Activated CD4-positive, alpha-beta memory T cell treated with anti-CD3 and anti-CD28 coated beads, Interleukin-2, amount 10 ng/mL, durations not matched to agents 7 days and 5 days (primary cell): ENCODE results near the gene NBL1. TPM values are rescaled to one million over a fixed set of nuclear protein-coding genes. Genes with fewer than 3 reads are reported as not detected.

ENCODE experiments used
- CTCF ChIA-PET: fragments of 350-600 bp; sonication (Branson Sonifier 250); formaldehyde crosslinking; loops from one replicate; lab custom pipeline; 2021; ENCODE audit warnings: antibody characterized with exemption, inconsistent platforms; lab: Charles Lee
- POLR2A ChIA-PET: fragments of 350-600 bp; sonication (Branson Sonifier 250); formaldehyde crosslinking; loops from one replicate; lab custom pipeline; 2021; ENCODE audit warnings: antibody characterized with exemption; lab: Charles Lee
- DNase-seq: peaks from one replicate; pipeline ENCODE4 v3.0.0-alpha.2; 2020
- H3K27ac Mint-ChIP-seq: one replicate; pipeline ENCODE4 v1.8.0; 2021; ENCODE audit warnings: mild to moderate bottlenecking, mixed read lengths
- H3K27me3 Mint-ChIP-seq: one replicate; pipeline ENCODE4 v1.8.0; 2021; ENCODE audit warnings: mixed read lengths
- H3K36me3 Mint-ChIP-seq: one replicate; pipeline ENCODE4 v1.8.0; 2021; ENCODE audit warnings: low read depth, mixed read lengths
- H3K4me1 Mint-ChIP-seq: one replicate; pipeline ENCODE4 v1.8.0; 2021; ENCODE audit warnings: mixed read lengths
- H3K4me3 Mint-ChIP-seq: one replicate; pipeline ENCODE4 v1.8.0; 2021; ENCODE audit warnings: mild to moderate bottlenecking, mixed read lengths
- H3K9me3 Mint-ChIP-seq: one replicate; pipeline ENCODE4 v1.8.0; 2021; ENCODE audit warnings: mixed read lengths
- total RNA-seq, 2 experiments: library from RNA; stranded (reverse); gene quantifications; one replicate each; pipeline ENCODE4 v1.2.3, GENCODE V29; 2021

The NBL1 gene
- total RNA-seq, 2 experiments from 2014 or later, result 25.4 to 29.8 TPM

DNA sequence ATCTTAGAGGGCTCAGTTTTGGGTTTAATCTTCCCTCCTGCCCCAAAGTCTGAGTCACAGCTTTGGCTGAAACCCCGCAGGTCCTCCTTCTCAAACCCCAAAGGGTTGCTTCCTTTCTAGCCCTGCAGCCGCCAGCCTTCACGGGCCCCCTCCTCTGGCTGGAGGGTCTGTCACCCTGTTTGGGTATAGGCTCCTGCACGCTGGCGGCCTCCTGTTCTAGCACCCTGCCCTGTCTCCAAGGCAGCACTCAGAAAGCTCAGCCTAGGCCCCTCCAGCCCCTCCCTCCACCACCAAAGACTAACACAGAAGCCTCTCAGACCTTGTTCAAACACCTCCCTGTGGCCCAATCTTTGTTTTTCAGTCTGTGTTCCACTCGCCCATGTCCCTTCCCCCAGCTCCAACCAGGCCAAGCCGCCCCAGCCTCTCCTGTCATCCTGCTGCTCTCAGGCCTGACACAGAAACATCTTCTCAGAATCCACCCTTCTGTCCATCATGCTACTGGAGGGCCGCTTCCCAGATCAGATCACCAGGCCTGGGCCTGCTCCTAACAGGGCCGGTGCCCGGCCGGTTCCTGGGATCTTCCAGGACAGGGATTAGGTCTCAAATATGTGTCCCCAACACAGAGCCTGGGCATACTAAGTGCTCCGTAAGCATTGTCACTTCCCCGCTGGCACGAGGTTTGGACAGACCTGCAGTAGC lies 56.1 kb downstream of the NBL1 start:
- Mint-ChIP-seq H3K4me3 (no peak overlapping the region), H3K36me3 (peaks cover 4% of the 10 kb centered on the region), H3K9me3 (no peaks in the 10 kb centered on the region), H3K27me3 (no peaks in the 10 kb centered on the region), H3K4me1 (no peaks in the 10 kb centered on the region), H3K27ac (no peak overlapping the region)
- ChIA-PET CTCF (interaction anchor here (7.0 kb wide), 1 partner anchor 39 kb away, joined by 77 read pairs; no protein-coding TSS in a partner anchor), POLR2A (no interaction called here)
- DNase-seq, result no peak

DNA sequence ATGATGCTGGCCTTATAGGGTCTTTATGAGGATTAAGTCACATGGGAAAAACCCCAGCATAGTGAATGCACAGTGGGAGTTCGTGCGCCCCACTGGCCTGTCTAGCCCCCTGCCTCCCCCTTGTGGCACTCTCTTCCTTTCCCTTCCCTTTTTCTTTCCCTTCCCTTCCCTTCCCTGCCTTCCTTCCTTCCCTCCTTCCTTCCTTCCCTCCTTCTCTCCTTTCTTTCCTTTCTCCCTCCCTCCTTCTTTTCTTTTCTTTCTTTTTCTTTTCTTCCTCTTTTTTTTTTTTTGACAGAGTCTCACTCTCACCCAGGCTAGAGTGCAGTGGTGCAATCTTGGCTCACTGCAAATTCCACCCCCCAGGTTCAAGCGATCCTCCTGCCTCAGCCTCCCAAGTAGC lies 59.2 kb downstream of the NBL1 start:
- Mint-ChIP-seq H3K27ac (no peak overlapping the region), H3K36me3 (peaks cover 4% of the 10 kb centered on the region), H3K4me3 (no peak overlapping the region), H3K27me3 (no peaks in the 10 kb centered on the region), H3K9me3 (no peaks in the 10 kb centered on the region), H3K4me1 (no peaks in the 10 kb centered on the region)
- ChIA-PET POLR2A (interaction anchor here (2.5 kb wide), 1 partner anchor 41 kb away, joined by 5 read pairs; no protein-coding TSS in a partner anchor), CTCF (interaction anchor here (0.7 to 7.0 kb wide), 6 partner anchors 13 to 262 kb away, joined by 3 to 77 read pairs (median 4); no protein-coding TSS in a partner anchor)
- DNase-seq, result no peak

DNA sequence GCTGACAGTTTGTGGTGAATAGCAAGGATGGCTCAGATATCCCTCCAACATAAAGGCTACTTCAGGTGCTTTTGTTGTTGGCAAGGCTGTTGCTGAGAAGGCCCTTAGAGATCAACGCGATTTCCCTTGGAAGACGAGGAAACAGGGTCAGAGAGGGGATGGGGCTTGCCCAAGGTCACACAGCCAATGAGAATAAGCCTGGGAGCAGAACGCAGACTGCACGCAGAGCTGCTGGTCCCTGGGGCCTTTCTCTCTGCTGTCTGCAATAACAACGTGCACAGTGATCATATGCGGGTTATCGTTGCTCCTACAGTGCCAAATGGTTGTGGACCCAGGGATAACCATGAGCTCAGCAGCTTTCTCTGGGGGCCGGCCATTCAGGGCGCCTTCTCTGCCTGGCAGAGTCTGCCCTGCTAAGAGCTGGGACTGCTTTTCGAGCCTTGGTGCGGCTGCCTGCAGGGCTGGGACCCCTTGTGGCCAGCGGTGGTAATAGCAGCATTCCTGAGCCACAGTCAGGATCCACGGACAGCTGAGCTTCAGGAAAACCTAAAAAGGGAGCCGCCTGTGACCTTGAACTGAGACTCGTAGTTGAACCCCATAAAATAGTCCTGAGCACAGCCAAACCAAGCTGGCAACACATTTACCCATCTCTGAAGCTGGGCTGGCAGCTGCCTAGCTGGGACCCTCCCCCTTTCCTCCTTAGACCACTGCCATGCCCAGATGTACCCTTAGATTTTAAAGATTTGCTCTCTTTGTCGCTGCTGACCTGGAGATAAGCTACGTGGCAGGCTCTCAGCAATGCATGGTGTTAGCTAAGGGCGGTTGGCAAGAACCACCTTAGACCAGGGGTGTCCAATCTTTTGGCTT lies 60.4 kb downstream of the NBL1 start:
- no peaks in the 10 kb centered on the region for H3K27me3 Mint-ChIP-seq
- no peak overlapping the region for H3K27ac Mint-ChIP-seq

DNA sequence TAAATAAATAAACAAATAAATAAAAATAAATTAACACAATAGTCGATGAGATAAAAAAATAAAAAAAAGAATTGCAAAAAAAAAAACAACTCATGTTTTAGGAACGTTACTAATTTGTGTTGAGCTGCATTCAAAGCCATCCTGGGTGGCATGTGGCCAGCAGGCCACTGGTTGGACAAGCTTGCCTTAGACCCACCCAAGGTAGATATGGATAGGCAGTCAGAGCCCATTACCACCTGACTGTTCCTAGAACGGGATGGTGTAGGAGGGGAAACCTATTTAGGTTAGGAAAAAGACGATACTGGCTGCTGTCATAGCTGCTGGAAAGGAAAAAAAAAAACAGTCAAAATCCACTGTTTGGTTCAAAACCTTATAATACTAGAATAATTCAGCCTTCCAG lies 61.4 kb downstream of the NBL1 start:
- ChIA-PET POLR2A (interaction anchor here (1.5 to 2.5 kb wide), 2 partner anchors 29 to 44 kb away, joined by 3 to 5 read pairs; no protein-coding TSS in a partner anchor), CTCF (interaction anchor here (0.6 to 7.0 kb wide), 9 partner anchors 8 to 478 kb away, joined by 3 to 77 read pairs (median 4); no protein-coding TSS in a partner anchor)
- Mint-ChIP-seq H3K4me1 (peaks cover 8% of the 10 kb centered on the region), H3K27me3 (no peaks in the 10 kb centered on the region), H3K4me3 (no peak overlapping the region), H3K36me3 (peaks cover 7% of the 10 kb centered on the region), H3K9me3 (no peaks in the 10 kb centered on the region), H3K27ac (no peak overlapping the region)
- DNase-seq, result no peak

More for the DNA sequence above, 60.4 kb downstream of the NBL1 start:
- Mint-ChIP-seq H3K9me3 (no peaks in the 10 kb centered on the region), H3K36me3 (peaks cover 4% of the 10 kb centered on the region), H3K4me3 (no peak overlapping the region), H3K4me1 (peaks cover 4% of the 10 kb centered on the region)
- peak; percentile 50 for DNase-seq
- POLR2A ChIA-PET, result interaction anchor here (2.5 kb wide), 1 partner anchor 43 kb away, joined by 5 read pairs; no protein-coding TSS in a partner anchor
- CTCF ChIA-PET, result interaction anchor here (0.5 to 7.0 kb wide), 15 partner anchors 9 to 209 kb away, joined by 3 to 77 read pairs (median 4); no protein-coding TSS in a partner anchor

DNA sequence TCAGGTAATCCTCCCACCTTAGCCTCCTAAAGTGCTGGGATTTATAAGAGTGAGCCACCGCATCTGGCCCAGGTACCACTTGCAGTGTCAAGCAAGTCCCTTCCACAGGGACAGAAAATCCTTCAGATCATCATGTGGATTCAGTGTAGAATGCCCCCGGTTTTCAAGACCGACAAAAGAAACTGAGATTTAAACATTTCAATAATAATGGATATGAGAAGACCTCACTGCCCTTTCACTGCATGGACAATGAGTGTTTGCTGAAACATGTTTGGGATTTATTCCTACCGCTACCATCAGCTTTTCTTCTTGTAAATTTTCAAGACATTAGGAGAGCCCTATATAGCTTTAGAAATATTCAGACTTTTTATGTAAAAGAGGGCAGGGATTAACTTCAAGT lies 62.0 kb downstream of the NBL1 start:
- Mint-ChIP-seq H3K36me3 (peaks cover 7% of the 10 kb centered on the region), H3K4me3 (no peak overlapping the region), H3K4me1 (peaks cover 15% of the 10 kb centered on the region), H3K9me3 (no peaks in the 10 kb centered on the region), H3K27ac (no peak overlapping the region), H3K27me3 (no peaks in the 10 kb centered on the region)
- DNase-seq, result no peak
- POLR2A ChIA-PET, result interaction anchor here (1.5 kb wide), 1 partner anchor 30 kb away, joined by 3 read pairs; no protein-coding TSS in a partner anchor
- CTCF ChIA-PET, result interaction anchor here (1.0 to 7.0 kb wide), 4 partner anchors 10 to 52 kb away, joined by 4 to 77 read pairs (median 18); no protein-coding TSS in a partner anchor

Other genes starting within 250 kb of the NBL1 start
- 100 to 1,000 TPM; 537 to 565 TPM for gene CAPZB, start 158.8 kb upstream of the NBL1 start, total RNA-seq
- gene HTR6, start 20.6 kb downstream of the NBL1 start, total RNA-seq, result not detected
- 10 to 100 TPM; 16.3 to 16.9 TPM for gene TMCO4, start 155.6 kb downstream of the NBL1 start, total RNA-seq
- not detected for gene RNF186, start 171.0 kb downstream of the NBL1 start, total RNA-seq
- 1 to 10 TPM; 6.7 to 7.6 TPM for gene OTUD3, start 238.1 kb downstream of the NBL1 start, total RNA-seq